Kidney epithelial cell (primary cell): Measurements from ENCODE around the gene C3orf22. TPM values are rescaled to one million over a fixed set of nuclear protein-coding genes. Genes with fewer than 3 reads are reported as not detected.
"Not testable (repeated sequence)": the region's sequence is repeated elsewhere in the genome, so short reads cannot be mapped to it uniquely, and the experiment has no call there.

Experiments used
- DNase-seq: peaks from one replicate; pipeline ENCODE4 v3.0.0-alpha.2; 2010; ENCODE audit warnings: low read depth
- H3K27me3 ChIP-seq: 2 replicates; pipeline ENCODE4 v1.6.0; 2011; ENCODE audit warnings: low read length; ENCODE audit not compliant: control insufficient read depth, insufficient read depth
- H3K36me3 ChIP-seq: 2 replicates; pipeline ENCODE4 v1.5.1; 2011; ENCODE audit warnings: low read length; ENCODE audit not compliant: control insufficient read depth, insufficient read depth
- H3K4me3 ChIP-seq: 2 replicates; pipeline ENCODE4 v1.5.1; 2011; ENCODE audit warnings: low read depth, mild to moderate bottlenecking, control low read depth, low read length
- CTCF ChIP-seq: IDR thresholded peaks from 2 replicates; pipeline ENCODE4 v1.5.1; 2011; ENCODE audit warnings: mild to moderate bottlenecking, moderate library complexity, low read length, control low read depth, inconsistent platforms; ENCODE audit not compliant: insufficient read depth, poor library complexity, severe bottlenecking
- total RNA-seq: library from RNA; depleted of rRNA; stranded (reverse); fragments of >200 nt; gene quantifications from 2 replicates; pipeline ENCODE4 v1.2.3, GENCODE V29; 2015

C3orf22 gene
- total RNA-seq, 1 donor from 2014 or later: not detected

- DNase-seq: no peak
- peaks cover 50% of the 10 kb centered on the region for H3K27me3 ChIP-seq
- no peak overlapping the region for H3K4me3 ChIP-seq
- no peaks in the 10 kb centered on the region for H3K36me3 ChIP-seq
- TF ChIP-seq CTCF: no peak
Measured at GRCh38 chr3:126538316-126538715, 20.4 kb downstream of the C3orf22 start.

- Histone ChIP-seq H3K36me3 (no peaks in the 10 kb centered on the region), H3K27me3 (peaks cover 48% of the 10 kb centered on the region), H3K4me3 (no peak overlapping the region)
- no peak for TF ChIP-seq CTCF
- no peak for DNase-seq
Measured at GRCh38 chr3:126537730-126538281, 20.9 kb downstream of the C3orf22 start.

- no peak overlapping the region for H3K4me3 ChIP-seq
- peaks cover 42% of the 10 kb centered on the region for H3K27me3 ChIP-seq
- TF ChIP-seq CTCF: no peak
- DNase-seq: no peak
- no peaks in the 10 kb centered on the region for H3K36me3 ChIP-seq
Measured at GRCh38 chr3:126537116-126537729, 21.5 kb downstream of the C3orf22 start.

GRCh38 chr3:126536126-126536525, 22.6 kb downstream of the C3orf22 start:
- DNase-seq: no peak
- Histone ChIP-seq H3K27me3 (peaks cover 31% of the 10 kb centered on the region), H3K36me3 (no peaks in the 10 kb centered on the region), H3K4me3 (no peak overlapping the region)
- no peak for TF ChIP-seq CTCF

GRCh38 chr3:126535636-126536035, 23.1 kb downstream of the C3orf22 start:
- Histone ChIP-seq H3K4me3 (no peak overlapping the region), H3K27me3 (peaks cover 32% of the 10 kb centered on the region), H3K36me3 (no peaks in the 10 kb centered on the region)
- DNase-seq: no peak
- TF ChIP-seq CTCF: no peak

GRCh38 chr3:126534716-126535115, 24.0 kb downstream of the C3orf22 start:
- H3K27me3 ChIP-seq: peaks cover 36% of the 10 kb centered on the region

More at GRCh38 chr3:126534716-126535115, 24.0 kb downstream of the C3orf22 start:
- not testable (repeated sequence) for H3K4me3 ChIP-seq, DNase-seq, H3K36me3 ChIP-seq
